GM19238 (cell line): ENCODE results near the gene TRAF4.
"Not testable (repeated sequence)": the region's sequence is repeated elsewhere in the genome, so short reads cannot be mapped to it uniquely, and the experiment has no call there.

Experiments used
- DNase-seq: peaks from one replicate; pipeline ENCODE4 v3.0.0; 2011; ENCODE audit warnings: low spot score; ENCODE audit not compliant: insufficient read length

The TRAF4 gene

GRCh38 chr17:28715217-28715616 lies 28.6 kb upstream of the TRAF4 start:
- no peak for DNase-seq

- DNase-seq, result no peak
Observed at GRCh38 chr17:28716740-28717577, 26.9 kb upstream of the TRAF4 start.

GRCh38 chr17:28717578-28718332 lies 26.1 kb upstream of the TRAF4 start, which contains the start of gene RAB34:
TSS of gene RAB34 (minus strand) at chr17:28717868. CDS start at chr17:28717266, 602 bp downstream.
- DNase-seq, result no peak

- no peak for DNase-seq
Observed at GRCh38 chr17:28718333-28719020, 25.3 kb upstream of the TRAF4 start.

GRCh38 chr17:28719021-28719433 lies 24.8 kb upstream of the TRAF4 start:
- no peak for DNase-seq

GRCh38 chr17:28720247-28720996 lies 23.4 kb upstream of the TRAF4 start:
- no peak for DNase-seq

GRCh38 chr17:28720997-28721329 lies 22.8 kb upstream of the TRAF4 start:
- not testable (repeated sequence) for DNase-seq

- no peak for DNase-seq
Observed at GRCh38 chr17:28722417-28723158, 21.2 kb upstream of the TRAF4 start.

GRCh38 chr17:28723159-28723835 lies 20.5 kb upstream of the TRAF4 start:
- DNase-seq, result no peak

- not testable (repeated sequence) for DNase-seq
Observed at GRCh38 chr17:28723836-28724499, 19.8 kb upstream of the TRAF4 start.

GRCh38 chr17:28724500-28725165 lies 19.2 kb upstream of the TRAF4 start:
- DNase-seq, result no peak

- no peak for DNase-seq
Observed at GRCh38 chr17:28725166-28725659, 18.6 kb upstream of the TRAF4 start.

GRCh38 chr17:28725660-28726225 lies 18.1 kb upstream of the TRAF4 start:
- DNase-seq, result no peak

- DNase-seq, result peak; percentile 63
Observed at GRCh38 chr17:28726226-28726626, 17.6 kb upstream of the TRAF4 start, which contains the start of gene TLCD1. TSS of gene TLCD1 (minus strand) at chr17:28726233. CDS start at chr17:28726097, 136 bp downstream.

GRCh38 chr17:28726627-28727491 lies 17.0 kb upstream of the TRAF4 start:
- DNase-seq, result peak; percentile 93

- peak; percentile 75 for DNase-seq
Observed at GRCh38 chr17:28728364-28729200, 15.2 kb upstream of the TRAF4 start, which contains the start of gene NEK8. TSS of gene NEK8 (plus strand) at chr17:28728788. CDS start at chr17:28728814, 26 bp downstream.
